Frontal cortex (tissue), 4 donors: ENCODE results near the gene C20orf141. TPM values are rescaled to one million over a fixed set of nuclear protein-coding genes. Genes with fewer than 3 reads are reported as not detected.
"Not testable (repeated sequence)": the region's sequence is repeated elsewhere in the genome, so short reads cannot be mapped to it uniquely, and the experiment has no call there.

Source experiments
- DNase-seq, 2 donors: peaks; one replicate each; pipeline ENCODE4 v3.0.0; 2012; ENCODE audit warnings: low spot score in 2 of 2
- FAIRE-seq: peaks from 2 replicates; lab custom pipeline; 2012; peaks lifted over from hg19 to GRCh38; lab: Jason Lieb, UNC
- total RNA-seq: library from RNA; depleted of rRNA; stranded (reverse); fragments of >200 nt; gene quantifications from one replicate; pipeline ENCODE4 v1.2.3, GENCODE V29; 2014
- donor health status: control.
- donor health status: control.
- donor health status: control.

Gene C20orf141
- total RNA-seq, 1 donor from 2014 or later, result not detected

- FAIRE-seq, result no peak
Observed at GRCh38 chr20:2817341-2817726, 2.5 kb downstream of the C20orf141 start.

DNA sequence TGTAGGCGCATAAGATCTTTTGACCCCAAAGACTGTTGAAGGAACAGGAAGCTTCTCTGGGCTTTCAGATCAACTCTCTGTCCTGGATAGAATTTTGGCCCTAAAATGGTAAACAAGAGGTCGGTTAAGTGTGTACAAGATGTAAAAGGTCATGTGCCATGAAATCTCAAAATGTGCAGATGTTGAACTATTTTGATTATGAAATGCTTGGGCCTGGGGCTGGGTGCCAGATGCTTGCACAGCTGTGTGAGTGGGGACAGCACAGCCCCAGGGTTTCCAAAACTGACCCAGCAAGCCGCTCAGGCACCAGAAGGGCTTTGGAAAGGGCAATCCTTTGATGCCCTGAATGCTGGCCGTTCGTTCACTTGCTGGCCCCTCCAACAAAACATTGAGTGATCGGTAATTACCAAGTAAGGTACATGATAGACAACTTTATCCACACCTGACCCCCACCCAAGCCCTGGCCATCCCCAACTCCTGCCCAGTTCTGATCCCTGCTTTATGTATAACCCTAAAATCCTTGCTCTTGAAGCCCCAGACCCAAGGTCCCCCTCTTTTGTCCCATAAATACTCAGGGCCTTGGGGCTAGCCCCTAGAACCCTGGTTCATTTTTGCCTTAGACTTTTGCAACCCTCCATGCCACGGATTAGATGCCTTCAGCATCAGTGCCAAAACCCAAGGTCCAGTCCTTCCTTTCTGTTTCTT is 3.3 kb downstream of the C20orf141 start:
- DNase-seq (no peak), FAIRE-seq (no peak)

More at GRCh38 chr20:2817341-2817726, 2.5 kb downstream of the C20orf141 start:
- DNase-seq, result no peak

DNA sequence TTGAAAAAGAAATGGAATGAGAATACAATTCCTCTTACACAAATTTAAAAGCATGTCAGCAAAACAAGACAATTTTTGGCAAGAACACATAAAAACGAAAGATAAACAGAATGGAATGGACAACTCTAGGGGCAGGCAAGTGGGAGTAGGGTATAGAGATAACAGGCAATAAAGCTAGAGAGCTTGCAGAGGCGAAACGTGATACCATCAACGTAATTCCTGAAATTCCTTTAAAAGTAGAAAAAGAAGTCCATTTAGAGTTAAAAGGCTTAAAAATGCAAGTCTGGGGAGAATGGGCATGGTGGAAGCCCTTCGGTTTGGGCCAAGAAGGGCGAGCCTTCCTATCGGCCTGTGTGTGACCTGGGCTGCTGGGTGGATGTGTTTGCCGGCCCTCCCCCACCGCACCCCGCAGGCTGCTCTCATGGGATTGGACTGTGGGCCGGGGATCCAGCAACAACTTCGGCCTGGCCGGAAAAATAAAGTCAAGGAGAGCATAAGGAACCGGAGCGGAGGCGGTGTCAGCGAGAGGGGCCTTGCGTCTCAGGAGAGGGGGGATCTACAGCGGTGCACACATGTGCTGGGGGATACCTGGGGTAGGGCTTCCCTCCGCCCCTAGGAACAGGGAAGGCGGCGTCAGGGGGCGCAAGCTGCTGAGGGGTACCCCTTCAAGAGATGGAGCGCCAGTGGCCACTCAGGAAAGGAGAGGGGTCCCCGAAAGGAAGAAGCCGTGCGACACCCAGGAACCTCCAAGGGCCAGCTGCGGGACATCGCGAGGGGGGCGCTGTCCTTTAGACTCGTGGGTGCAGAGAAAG is 5.5 kb downstream of the C20orf141 start:
- no peak for DNase-seq

GRCh38 chr20:2820896-2821869 is 6.4 kb downstream of the C20orf141 start:
- FAIRE-seq (no peak), DNase-seq (no peak)

More for the DNA sequence above, 5.5 kb downstream of the C20orf141 start:
- FAIRE-seq, result no peak

DNA sequence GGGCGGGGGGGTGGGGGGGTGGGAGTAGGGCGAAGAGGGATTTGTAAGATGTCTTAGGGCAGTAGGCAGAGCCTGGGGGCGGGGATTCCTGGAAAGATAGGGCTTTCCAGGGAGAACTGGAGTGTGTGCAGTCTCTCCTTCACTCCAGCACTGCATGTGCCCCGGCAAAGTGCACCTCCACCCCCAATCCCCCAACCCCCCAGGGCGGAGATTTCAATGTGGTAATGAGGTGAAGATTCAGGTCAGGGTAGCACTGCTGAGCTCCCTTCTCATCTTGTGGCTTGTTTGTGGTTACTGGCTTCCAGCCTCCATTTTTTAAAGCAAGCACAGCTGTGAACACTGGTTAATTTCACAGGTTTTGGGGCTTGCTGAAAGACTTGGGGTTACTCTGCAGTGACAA is 7.3 kb downstream of the C20orf141 start:
- DNase-seq (no peak), FAIRE-seq (no peak)

DNA sequence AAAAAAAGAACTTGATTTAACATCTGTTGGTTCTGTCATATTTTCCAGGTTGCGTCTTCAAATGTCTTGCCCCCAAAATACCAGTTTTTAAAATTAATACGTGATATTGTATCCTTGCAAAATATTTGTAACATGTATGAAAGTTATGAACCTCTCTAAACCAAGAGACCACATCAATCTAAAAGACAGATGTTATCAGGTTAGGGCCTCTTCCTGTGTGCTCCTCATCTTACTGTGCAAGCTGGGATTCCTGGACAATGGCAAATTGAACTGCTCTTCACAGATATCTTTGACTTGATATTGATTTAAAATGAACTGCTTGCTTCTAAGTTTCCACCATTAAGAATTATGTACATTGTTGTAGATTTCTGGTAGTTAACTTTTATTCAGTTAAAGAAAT is 11.0 kb downstream of the C20orf141 start:
- no peak for FAIRE-seq

DNA sequence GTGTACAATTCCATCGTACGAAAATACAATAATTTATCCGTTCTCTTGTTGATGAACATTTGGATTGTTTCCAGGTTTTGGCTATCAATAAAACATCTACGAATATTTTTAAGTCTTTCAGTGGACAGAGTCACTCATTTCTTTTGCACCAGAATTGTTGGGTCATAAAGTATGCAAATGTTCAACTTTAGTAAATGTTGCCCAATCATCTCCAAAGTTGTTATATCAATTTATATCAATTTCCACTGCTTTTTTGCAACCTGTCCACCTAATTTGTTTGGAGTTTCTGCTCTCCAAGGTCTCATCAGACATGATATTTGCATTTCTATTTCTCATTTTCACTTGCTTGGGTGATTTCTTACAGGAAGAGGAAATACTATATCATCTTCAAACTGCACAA is 11.9 kb downstream of the C20orf141 start:
- DNase-seq (no peak), FAIRE-seq (no peak)

More for the DNA sequence above, 11.0 kb downstream of the C20orf141 start:
- DNase-seq, result no peak

GRCh38 chr20:2829376-2829775 is 14.6 kb downstream of the C20orf141 start:
- DNase-seq (no peak), FAIRE-seq (no peak)

GRCh38 chr20:2831206-2831605 is 16.4 kb downstream of the C20orf141 start:
- FAIRE-seq, DNase-seq: not testable (repeated sequence)

- DNase-seq (no peak), FAIRE-seq (no peak)
Observed at GRCh38 chr20:2833761-2834160, 19.0 kb downstream of the C20orf141 start.

DNA sequence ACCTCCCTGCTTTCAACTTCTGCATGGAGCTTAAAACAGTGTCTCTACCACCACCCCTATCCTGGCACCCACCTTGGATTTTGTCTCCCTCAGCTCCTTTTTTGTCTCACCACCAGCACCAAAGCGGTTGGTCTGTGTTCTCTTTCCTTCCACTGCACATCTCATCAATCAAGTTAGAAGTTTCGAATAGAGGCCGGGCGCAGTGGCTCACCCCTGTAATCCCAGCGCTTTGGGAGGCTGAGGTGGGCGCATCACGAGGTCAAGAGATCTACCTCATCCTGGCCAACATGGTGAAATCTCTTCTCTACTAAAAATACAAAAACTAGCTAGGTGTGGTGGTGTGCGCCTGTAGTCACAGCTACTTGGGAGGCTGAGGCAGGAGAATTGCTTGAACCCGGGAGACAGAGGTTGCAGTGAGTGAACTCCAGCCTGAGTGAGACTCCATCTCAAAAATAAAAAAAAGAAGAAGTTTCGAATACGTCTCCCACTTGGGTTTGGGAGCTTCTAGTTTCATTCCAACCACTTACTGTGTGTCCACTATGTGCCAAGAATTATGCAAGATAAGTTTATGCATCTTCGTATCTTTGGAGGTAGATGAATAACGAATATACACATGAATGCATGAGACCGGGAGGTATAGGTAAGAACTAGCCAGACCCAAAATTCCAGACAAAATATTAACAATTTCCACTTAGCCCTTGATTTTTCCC is 19.8 kb downstream of the C20orf141 start:
- FAIRE-seq (no peak), DNase-seq (no peak)

- FAIRE-seq, result no peak
- no peak for DNase-seq
Observed at GRCh38 chr20:2835331-2835796, 20.6 kb downstream of the C20orf141 start.

GRCh38 chr20:2836035-2836434 is 21.2 kb downstream of the C20orf141 start:
- DNase-seq, result no peak
- FAIRE-seq, result no peak

DNA sequence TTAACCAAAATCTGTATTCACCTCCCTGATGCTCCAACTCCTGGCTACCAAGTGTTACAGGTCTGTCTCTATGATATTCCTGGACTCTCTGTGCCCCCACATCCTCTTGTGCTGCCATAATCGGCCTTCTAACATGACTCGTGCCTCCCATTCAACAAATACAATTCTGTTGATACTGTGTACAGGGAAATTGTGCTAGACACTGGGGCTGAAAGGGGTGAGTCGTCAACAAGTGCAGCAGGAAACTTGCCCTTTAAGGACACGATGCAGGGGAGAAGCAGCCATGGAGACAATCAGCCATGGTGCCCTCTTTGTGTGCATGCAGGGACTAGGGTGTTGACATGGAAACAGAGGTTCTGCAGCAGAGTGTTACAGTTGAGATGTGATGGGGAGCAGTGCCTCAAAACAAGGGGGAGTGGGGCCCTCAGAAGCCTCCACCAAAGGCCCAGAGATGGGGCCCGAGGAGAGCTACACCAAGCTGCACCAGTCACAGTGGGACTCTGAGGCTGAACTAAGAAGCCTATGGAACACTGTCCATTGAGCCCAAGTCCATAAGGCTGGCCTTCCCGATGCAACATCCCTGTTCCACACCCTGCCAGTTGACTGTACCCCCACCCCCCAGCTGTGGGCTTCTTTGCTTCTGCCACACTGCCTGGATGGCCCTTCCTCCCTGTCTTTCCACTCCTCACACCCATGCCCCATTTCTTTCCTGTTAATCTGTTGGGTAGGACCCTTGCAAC is 22.6 kb downstream of the C20orf141 start:
- DNase-seq, result no peak
- FAIRE-seq, result no peak

DNA sequence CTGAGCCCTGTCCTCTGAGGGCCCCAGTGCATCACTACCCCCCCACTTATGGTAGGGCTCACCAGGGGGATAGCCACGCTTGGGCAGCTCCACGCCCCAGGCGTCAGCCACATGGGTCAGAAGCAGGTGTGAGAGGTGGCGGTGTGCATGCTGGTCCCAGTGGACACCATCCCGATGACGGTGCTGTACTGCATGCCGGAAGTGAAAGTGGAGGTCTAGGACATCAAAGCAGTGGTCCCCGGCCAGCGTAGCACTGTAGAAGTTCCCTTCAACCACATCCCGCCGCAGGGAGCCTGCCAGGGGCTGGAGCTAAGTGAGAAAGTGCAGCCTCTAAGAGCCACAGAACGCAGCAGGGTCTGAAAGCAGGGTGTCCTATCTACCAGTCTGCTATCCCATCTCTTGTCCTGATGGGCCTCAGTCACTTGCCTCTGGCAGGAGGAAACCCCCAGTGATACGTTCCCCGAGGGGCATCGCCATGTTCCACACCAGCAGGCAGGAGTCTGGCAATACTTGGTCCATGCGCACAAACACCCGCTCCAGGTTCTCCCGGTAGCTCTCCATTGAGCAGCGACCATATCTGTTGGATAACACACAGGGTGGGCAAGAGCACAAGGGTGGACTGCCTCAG is 23.5 kb downstream of the C20orf141 start:
- FAIRE-seq, result no peak

GRCh38 chr20:2838847-2839671 is 24.3 kb downstream of the C20orf141 start:
- FAIRE-seq (no peak), DNase-seq (peak in 1 of 2 donors; percentile 7)

More for the DNA sequence above, 23.5 kb downstream of the C20orf141 start:
- DNase-seq, result no peak

DNA sequence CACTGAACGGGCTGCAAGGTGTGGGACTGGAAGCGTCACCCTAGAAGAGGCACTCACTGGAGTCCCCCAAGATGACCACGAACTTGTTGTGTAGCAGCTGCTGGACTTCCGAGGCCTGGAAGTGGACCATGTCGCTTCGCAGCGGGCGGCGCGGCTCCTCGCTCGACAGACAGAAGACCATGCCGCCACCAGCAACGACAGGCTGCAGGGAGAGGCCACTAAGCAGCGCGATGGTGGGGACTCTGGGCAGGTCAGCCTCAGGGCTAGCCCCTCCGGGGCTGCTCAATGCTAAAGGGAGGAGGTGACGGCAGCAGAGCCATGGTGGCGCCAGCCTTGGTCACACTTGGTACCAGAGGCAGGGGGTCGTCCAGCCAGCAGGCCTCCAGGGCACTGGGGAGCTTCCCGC is 24.9 kb downstream of the C20orf141 start:
- DNase-seq, result peak in 1 of 2 donors; percentile 22
- FAIRE-seq, result no peak
